ENCODE results near the gene GPX2.

GPX2 gene

GRCh38 chr14:64951724-64952123 is 9.2 kb upstream of the GPX2 start:
- Histone ChIP-seq H3K4me2 (ENCODE audit: low read length) (no peak overlapping the region), H3K79me1 (ENCODE audit: low read length) (no peaks in the 10 kb centered on the region), H2AK5ac (ENCODE audit: low read length) (no peak overlapping the region), H2BK5ac (ENCODE audit: low read depth, low read length, poor library complexity) (no peak overlapping the region), H3K9ac (ENCODE audit: low read length) (no peak overlapping the region), H3K36me3 (ENCODE audit: control insufficient read depth in 1 of 2, insufficient read depth in 2 of 2, low read length in 2 of 2) (peaks cover 36 to 40% of the 10 kb centered on the region in 2 experiments), H3K18ac (ENCODE audit: low read length) (no peak overlapping the region), H3K27me3 (ENCODE audit: insufficient read depth, low read length) (no peaks in the 10 kb centered on the region), H4K12ac (ENCODE audit: low read depth, low read length) (no peak overlapping the region), H2BK120ac (ENCODE audit: insufficient read depth, low read length, poor library complexity) (no peak overlapping the region), H2BK12ac (ENCODE audit: low read length) (no peak overlapping the region), H3K4ac (ENCODE audit: low read depth, low read length) (no peak overlapping the region), H3K23ac (ENCODE audit: low read length) (no peak overlapping the region), H3K4me1 (ENCODE audit: control insufficient read depth in 1 of 2, insufficient read depth in 2 of 2, low read length in 2 of 2) (no peaks in the 10 kb centered on the region), H2AFZ (ENCODE audit: insufficient read depth, low read length, poor library complexity) (no peak overlapping the region), H3K79me2 (ENCODE audit: control insufficient read depth, insufficient read depth, low read length, poor library complexity) (no peaks in the 10 kb centered on the region), H3K4me3 (ENCODE audit: low read depth, low read length) (no peak overlapping the region), H4K91ac (ENCODE audit: low read depth, low read length) (no peak overlapping the region), H3K14ac (ENCODE audit: low read length) (no peak overlapping the region), H3K27ac (ENCODE audit: low read depth, low read length) (no peak overlapping the region), H3K9me3 (ENCODE audit: insufficient read depth, low read depth, low read length) (no peaks in the 10 kb centered on the region), H4K8ac (ENCODE audit: low read depth, low read length) (no peak overlapping the region)
- no peak for DNase-seq

- H4K91ac ChIP-seq (ENCODE audit: low read depth, low read length): no peak overlapping the region
- no peak overlapping the region for H4K8ac ChIP-seq (ENCODE audit: low read depth, low read length)
- no CpG with 5 or more reads among the region's 8 CpGs for WGBS (ENCODE audit: extremely low coverage, insufficient coverage, insufficient read length)
- H4K12ac ChIP-seq (ENCODE audit: low read depth, low read length): no peak overlapping the region
- H3K23ac ChIP-seq (ENCODE audit: low read length): no peak overlapping the region
- no peaks in the 10 kb centered on the region for H3K9me3 ChIP-seq (ENCODE audit: insufficient read depth, low read depth, low read length)
- H3K79me2 ChIP-seq (ENCODE audit: control insufficient read depth, insufficient read depth, low read length, poor library complexity): no peaks in the 10 kb centered on the region
- H3K4ac ChIP-seq (ENCODE audit: low read depth, low read length): no peak overlapping the region
- no peak overlapping the region for H3K9ac ChIP-seq (ENCODE audit: low read length)
- no peak overlapping the region for H2AK5ac ChIP-seq (ENCODE audit: low read length)
- no peaks in the 10 kb centered on the region for H3K27me3 ChIP-seq (ENCODE audit: insufficient read depth, low read length)
- no peak overlapping the region for H3K18ac ChIP-seq (ENCODE audit: low read length)
- no peaks in the 10 kb centered on the region for H3K79me1 ChIP-seq (ENCODE audit: low read length)
- no peak overlapping the region for H2BK120ac ChIP-seq (ENCODE audit: insufficient read depth, low read length, poor library complexity)
- peaks cover 37 to 40% of the 10 kb centered on the region in 2 experiments for H3K36me3 ChIP-seq (ENCODE audit: control insufficient read depth in 1 of 2, insufficient read depth in 2 of 2, low read length in 2 of 2)
- DNase-seq: no peak
- H3K4me3 ChIP-seq (ENCODE audit: low read depth, low read length): no peak overlapping the region
- no peaks in the 10 kb centered on the region for H3K4me1 ChIP-seq (ENCODE audit: control insufficient read depth in 1 of 2, insufficient read depth in 2 of 2, low read length in 2 of 2)
- H3K27ac ChIP-seq (ENCODE audit: low read depth, low read length): no peak overlapping the region
- H2BK12ac ChIP-seq (ENCODE audit: low read length): no peak overlapping the region
- H2AFZ ChIP-seq (ENCODE audit: insufficient read depth, low read length, poor library complexity): no peak overlapping the region
- no peak overlapping the region for H3K4me2 ChIP-seq (ENCODE audit: low read length)
- H3K14ac ChIP-seq (ENCODE audit: low read length): no peak overlapping the region
- H2BK5ac ChIP-seq (ENCODE audit: low read depth, low read length, poor library complexity): no peak overlapping the region
Observed at GRCh38 chr14:64951291-64951690, 8.7 kb upstream of the GPX2 start.

GRCh38 chr14:64950889-64951288 is 8.3 kb upstream of the GPX2 start:
- no peak overlapping the region for H4K12ac ChIP-seq (ENCODE audit: low read depth, low read length)
- H2BK5ac ChIP-seq (ENCODE audit: low read depth, low read length, poor library complexity): no peak overlapping the region
- no peak overlapping the region for H2AK5ac ChIP-seq (ENCODE audit: low read length)
- H4K91ac ChIP-seq (ENCODE audit: low read depth, low read length): no peak overlapping the region
- H3K4me2 ChIP-seq (ENCODE audit: low read length): no peak overlapping the region
- H2AFZ ChIP-seq (ENCODE audit: insufficient read depth, low read length, poor library complexity): no peak overlapping the region
- no peak overlapping the region for H3K18ac ChIP-seq (ENCODE audit: low read length)
- H3K9me3 ChIP-seq (ENCODE audit: insufficient read depth, low read depth, low read length): no peaks in the 10 kb centered on the region
- no peak for DNase-seq
- H3K27ac ChIP-seq (ENCODE audit: low read depth, low read length): no peak overlapping the region
- H3K27me3 ChIP-seq (ENCODE audit: insufficient read depth, low read length): no peaks in the 10 kb centered on the region
- no peaks in the 10 kb centered on the region for H3K79me2 ChIP-seq (ENCODE audit: control insufficient read depth, insufficient read depth, low read length, poor library complexity)
- H3K9ac ChIP-seq (ENCODE audit: low read length): no peak overlapping the region
- no peak overlapping the region for H2BK120ac ChIP-seq (ENCODE audit: insufficient read depth, low read length, poor library complexity)
- H3K79me1 ChIP-seq (ENCODE audit: low read length): no peaks in the 10 kb centered on the region
- H3K4me1 ChIP-seq (ENCODE audit: control insufficient read depth in 1 of 2, insufficient read depth in 2 of 2, low read length in 2 of 2): no peaks in the 10 kb centered on the region
- no peak overlapping the region for H3K4ac ChIP-seq (ENCODE audit: low read depth, low read length)
- no peak overlapping the region for H4K8ac ChIP-seq (ENCODE audit: low read depth, low read length)
- no peak overlapping the region for H2BK12ac ChIP-seq (ENCODE audit: low read length)
- H3K23ac ChIP-seq (ENCODE audit: low read length): no peak overlapping the region
- H3K36me3 ChIP-seq (ENCODE audit: control insufficient read depth in 1 of 2, insufficient read depth in 2 of 2, low read length in 2 of 2): peaks cover 37 to 40% of the 10 kb centered on the region in 2 experiments
- H3K14ac ChIP-seq (ENCODE audit: low read length): no peak overlapping the region
- WGBS (ENCODE audit: extremely low coverage, insufficient coverage, insufficient read length): no CpG with 5 or more reads among the region's 8 CpGs
- H3K4me3 ChIP-seq (ENCODE audit: low read depth, low read length): no peak overlapping the region

GRCh38 chr14:64948612-64949210 is 6.2 kb upstream of the GPX2 start:
- Histone ChIP-seq H3K4me2 (ENCODE audit: low read length) (no peak overlapping the region), H3K18ac (ENCODE audit: low read length) (no peak overlapping the region), H4K91ac (ENCODE audit: low read depth, low read length) (no peak overlapping the region), H3K79me1 (ENCODE audit: low read length) (no peaks in the 10 kb centered on the region), H3K36me3 (ENCODE audit: control insufficient read depth in 1 of 2, insufficient read depth in 2 of 2, low read length in 2 of 2) (peaks cover 37 to 43% of the 10 kb centered on the region in 2 experiments), H2AFZ (ENCODE audit: insufficient read depth, low read length, poor library complexity) (no peak overlapping the region), H3K4ac (ENCODE audit: low read depth, low read length) (no peak overlapping the region), H2BK12ac (ENCODE audit: low read length) (no peak overlapping the region), H3K27me3 (ENCODE audit: insufficient read depth, low read length) (no peaks in the 10 kb centered on the region), H3K79me2 (ENCODE audit: control insufficient read depth, insufficient read depth, low read length, poor library complexity) (no peaks in the 10 kb centered on the region), H3K9me3 (ENCODE audit: insufficient read depth, low read depth, low read length) (no peaks in the 10 kb centered on the region), H2BK5ac (ENCODE audit: low read depth, low read length, poor library complexity) (no peak overlapping the region), H3K9ac (ENCODE audit: low read length) (no peak overlapping the region), H4K12ac (ENCODE audit: low read depth, low read length) (no peak overlapping the region), H4K8ac (ENCODE audit: low read depth, low read length) (no peak overlapping the region), H3K14ac (ENCODE audit: low read length) (no peak overlapping the region), H3K4me1 (ENCODE audit: control insufficient read depth in 1 of 2, insufficient read depth in 2 of 2, low read length in 2 of 2) (no peaks in the 10 kb centered on the region), H3K27ac (ENCODE audit: low read depth, low read length) (no peak overlapping the region), H3K4me3 (ENCODE audit: low read depth, low read length) (no peak overlapping the region), H2AK5ac (ENCODE audit: low read length) (no peak overlapping the region), H2BK120ac (ENCODE audit: insufficient read depth, low read length, poor library complexity) (no peak overlapping the region), H3K23ac (ENCODE audit: low read length) (no peak overlapping the region)
- no CpG with 5 or more reads among the region's 8 CpGs for WGBS (ENCODE audit: extremely low coverage, insufficient coverage, insufficient read length)
- DNase-seq: no peak
